Kidney epithelial cell (primary cell): ENCODE results near the gene SPATA31D1. TPM values are rescaled to one million over a fixed set of nuclear protein-coding genes. Genes with fewer than 3 reads are reported as not detected.

Experiments
- DNase-seq: peaks from one replicate; pipeline ENCODE4 v3.0.0-alpha.2; 2010; ENCODE audit warnings: low read depth
- H3K27me3 ChIP-seq: 2 replicates; pipeline ENCODE4 v1.6.0; 2011; ENCODE audit warnings: low read length; ENCODE audit not compliant: control insufficient read depth, insufficient read depth
- H3K36me3 ChIP-seq: 2 replicates; pipeline ENCODE4 v1.5.1; 2011; ENCODE audit warnings: low read length; ENCODE audit not compliant: control insufficient read depth, insufficient read depth
- H3K4me3 ChIP-seq: 2 replicates; pipeline ENCODE4 v1.5.1; 2011; ENCODE audit warnings: low read depth, mild to moderate bottlenecking, control low read depth, low read length
- CTCF ChIP-seq: IDR thresholded peaks from 2 replicates; pipeline ENCODE4 v1.5.1; 2011; ENCODE audit warnings: mild to moderate bottlenecking, moderate library complexity, low read length, control low read depth, inconsistent platforms; ENCODE audit not compliant: insufficient read depth, poor library complexity, severe bottlenecking
- total RNA-seq: library from RNA; depleted of rRNA; stranded (reverse); fragments of >200 nt; gene quantifications from 2 replicates; pipeline ENCODE4 v1.2.3, GENCODE V29; 2015

SPATA31D1 gene
- total RNA-seq, 1 donor from 2014 or later: not detected

DNA sequence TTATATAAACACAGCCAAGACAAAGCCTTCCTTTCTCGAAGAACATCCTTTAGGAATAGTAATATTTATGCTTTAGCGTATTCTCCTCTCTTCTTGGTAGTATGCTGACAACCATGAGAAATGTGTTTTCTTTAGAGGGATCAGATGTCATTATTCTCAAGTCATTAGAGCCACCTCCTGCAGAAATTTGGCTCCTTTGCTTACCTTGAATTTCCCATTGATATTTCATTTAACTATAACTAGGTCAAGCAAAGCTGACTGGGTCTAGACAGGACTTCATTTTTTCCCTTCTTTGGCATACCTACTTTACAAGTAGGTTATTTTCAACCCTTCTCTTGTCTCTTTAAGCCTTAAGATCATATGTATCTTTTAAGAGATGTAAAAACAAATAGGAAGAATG, 50.3 kb downstream of the SPATA31D1 start:
- H3K4me3 ChIP-seq: no peak overlapping the region
- no peak for DNase-seq
- TF ChIP-seq CTCF: no peak
- H3K36me3 ChIP-seq: no peaks in the 10 kb centered on the region
- H3K27me3 ChIP-seq: no peaks in the 10 kb centered on the region

Other genes starting within 250 kb of the SPATA31D1 start
- not detected in 2 replicates for gene SPATA31D4, start 60.3 kb upstream of the SPATA31D1 start, total RNA-seq
- gene SPATA31D3, start 45.3 kb upstream of the SPATA31D1 start, total RNA-seq: not detected in 2 replicates